GM23248 (cell line): ENCODE data around the gene USP34. TPM values are rescaled to one million over a fixed set of nuclear protein-coding genes. Genes with fewer than 3 reads are reported as not detected.
A peak's percentile ranks its signal among the peaks of the same experiment; 100 is the strongest.
"Not testable (repeated sequence)": the region's sequence is repeated elsewhere in the genome, so short reads cannot be mapped to it uniquely, and the experiment has no call there.

Experiments
- DNase-seq: peaks from one replicate; pipeline ENCODE4 v3.0.0-alpha.2; 2015
- H2AFZ ChIP-seq: fragments of 200-600 bp; sonication (generic); 2 replicates; pipeline ENCODE4 v1.6.1; 2016; ENCODE audit warnings: antibody characterized with exemption
- H3F3A ChIP-seq: fragments of 200-600 bp; sonication (generic); 2 replicates; pipeline ENCODE4 v1.6.1; 2016; ENCODE audit warnings: mild to moderate bottlenecking, antibody characterized with exemption, mixed run types; ENCODE audit not compliant: insufficient read depth
- H3K27ac ChIP-seq: fragments of 200-600 bp; sonication (generic); 2 replicates; pipeline ENCODE4 v1.5.1; 2016; ENCODE audit warnings: mild to moderate bottlenecking
- H3K27me3 ChIP-seq: fragments of 200-600 bp; sonication (generic); replicated peaks from 2 replicates; pipeline ENCODE4 v1.6.1; 2016; ENCODE audit warnings: mild to moderate bottlenecking; ENCODE audit not compliant: insufficient read depth
- H3K36me3 ChIP-seq: fragments of 200-600 bp; sonication (generic); 2 replicates; pipeline ENCODE4 v1.6.1; 2016; ENCODE audit warnings: low read depth, mild to moderate bottlenecking
- H3K4me1 ChIP-seq: fragments of 200-600 bp; sonication (generic); 2 replicates; pipeline ENCODE4 v1.6.1; 2016; ENCODE audit warnings: mild to moderate bottlenecking; ENCODE audit not compliant: insufficient read depth
- H3K4me2 ChIP-seq: fragments of 200-600 bp; sonication (generic); one replicate; pipeline ENCODE4 v1.6.1; 2016; ENCODE audit warnings: mild to moderate bottlenecking; ENCODE audit not compliant: unreplicated experiment
- H3K4me3 ChIP-seq: fragments of 200-600 bp; sonication (generic); 2 replicates; pipeline ENCODE4 v1.5.1; 2016; ENCODE audit warnings: mild to moderate bottlenecking
- H3K79me2 ChIP-seq: fragments of 200-600 bp; sonication (generic); 2 replicates; pipeline ENCODE4 v1.6.1; 2016; ENCODE audit warnings: mild to moderate bottlenecking; ENCODE audit not compliant: insufficient read depth
- H3K9ac ChIP-seq: fragments of 200-600 bp; sonication (generic); 2 replicates; pipeline ENCODE4 v1.6.1; 2016; ENCODE audit warnings: mild to moderate bottlenecking
- H3K9me2 ChIP-seq: fragments of 200-600 bp; sonication (generic); 2 replicates; pipeline ENCODE4 v1.6.1; 2016; ENCODE audit warnings: mixed run types, mild to moderate bottlenecking, moderate library complexity; ENCODE audit not compliant: insufficient read depth
- H3K9me3 ChIP-seq: fragments of 200-600 bp; sonication (generic); one replicate; pipeline ENCODE4 v1.6.1; 2017; ENCODE audit warnings: low read depth
- H4K20me1 ChIP-seq: fragments of 200-600 bp; sonication (generic); 2 replicates; pipeline ENCODE4 v1.6.0; 2016; ENCODE audit not compliant: insufficient read depth
- EZH2 ChIP-seq: fragments of 200-600 bp; sonication (generic); IDR thresholded peaks from 2 replicates; pipeline ENCODE4 v1.6.1; 2018; ENCODE audit warnings: antibody characterized with exemption, mild to moderate bottlenecking; ENCODE audit not compliant: insufficient read depth, poor library complexity, severe bottlenecking
- EZH2phosphoT487 ChIP-seq: fragments of 200-600 bp; sonication (generic); IDR thresholded peaks from 2 replicates; pipeline ENCODE4 v1.6.1; 2018; ENCODE audit warnings: antibody characterized with exemption, moderate library complexity, mild to moderate bottlenecking, low read depth; ENCODE audit not compliant: insufficient read depth
- WGBS, 2 experiments: methylation state at CpG; one replicate each; pipeline ENCODE4 v1.1.6; 2015 to 2017; ENCODE audit warnings: low lambda C conversion rate in 2 of 2, low coverage in 1 of 2; ENCODE audit errors: missing lambda C conversion rate in 2 of 2; 5-methylcytosine and 5-hydroxymethylcytosine counted together
- in situ Hi-C: fragments of 300-500 bp; cut with MboI; formaldehyde crosslinking; loops from 2 replicates; pipeline ENCODE4 v1.15.0; 2020
- polyA plus RNA-seq: library from polyadenylated mRNA; unstranded; fragments of >200 nt; fragmentation: Nextera tagmentation; extraction: Ambion mirVana; gene quantifications from 2 replicates; pipeline ENCODE4 v1.2.1, GENCODE V29; 2016
- total RNA-seq: library from RNA; depleted of rRNA; stranded (reverse); fragments of >200 nt; shearing (Covaris generic); gene quantifications from 2 replicates; pipeline ENCODE4 v1.2.3, GENCODE V29; 2014

USP34 gene
- total and polyA plus RNA-seq, 2 experiments from 2014 or later: 34.5 to 77.6 TPM

GRCh38 chr2:61196671-61197070 is 274.2 kb downstream of the USP34 start:
- Histone ChIP-seq H3K4me3 (no peak overlapping the region), H4K20me1 (no peaks in the 10 kb centered on the region), H3K36me3 (peaks cover 46% of the 10 kb centered on the region; the same call in 1 of the 2 replicates), H3K9me3 (no peaks in the 10 kb centered on the region), H3K27me3 (no peaks in the 10 kb centered on the region), H3K9ac (no peak overlapping the region), H3K27ac (no peak overlapping the region), H2AFZ (no peak overlapping the region), H3K9me2 (no peaks in the 10 kb centered on the region), H3K4me1 (no peaks in the 10 kb centered on the region), H3K4me2 (no peak overlapping the region), H3K79me2 (no peaks in the 10 kb centered on the region), H3F3A (peaks cover 23% of the 10 kb centered on the region)
- TF ChIP-seq EZH2 (no peak), EZH2phosphoT487 (no peak)
- 89 to 91% methylated on average over 7 of the region's 7 CpGs for WGBS, 2 experiments
- DNase-seq: no peak
- in situ Hi-C loops: no loop called here

GRCh38 chr2:61194646-61195045 is 276.2 kb downstream of the USP34 start:
- H3K27ac ChIP-seq, H2AFZ ChIP-seq, H3K27me3 ChIP-seq, H3K9me3 ChIP-seq, H3K9ac ChIP-seq, H4K20me1 ChIP-seq, H3K4me1 ChIP-seq, H3K79me2 ChIP-seq, H3K4me2 ChIP-seq, in situ Hi-C loops, H3K9me2 ChIP-seq, H3K4me3 ChIP-seq, DNase-seq: not testable (repeated sequence)
- Histone ChIP-seq H3F3A (peaks cover 29% of the 10 kb centered on the region), H3K36me3 (peaks cover 42% of the 10 kb centered on the region)
- 93 to 94% methylated on average over 15 of the region's 15 CpGs for WGBS, 2 experiments

GRCh38 chr2:61193670-61194561 is 277.0 kb downstream of the USP34 start:
- no peaks in the 10 kb centered on the region for H3K79me2 ChIP-seq
- no peaks in the 10 kb centered on the region for H3K4me1 ChIP-seq
- no peak overlapping the region for H3K27ac ChIP-seq
- DNase-seq: peak; percentile 32
- H3K9me2 ChIP-seq: no peaks in the 10 kb centered on the region
- peaks cover 32% of the 10 kb centered on the region for H3F3A ChIP-seq
- peaks cover 42% of the 10 kb centered on the region for H3K36me3 ChIP-seq
- in situ Hi-C loops: no loop called here
- no peak overlapping the region for H3K9ac ChIP-seq
- TF ChIP-seq EZH2 (no peak), EZH2phosphoT487 (no peak)
- no peak overlapping the region for H2AFZ ChIP-seq
- H3K27me3 ChIP-seq: no peaks in the 10 kb centered on the region
- 87% methylated on average over 4 of the region's 4 CpGs for WGBS, 2 experiments
- H3K9me3 ChIP-seq: no peaks in the 10 kb centered on the region
- no peak overlapping the region for H3K4me3 ChIP-seq
- H3K4me2 ChIP-seq: no peak overlapping the region
- no peaks in the 10 kb centered on the region for H4K20me1 ChIP-seq

- no peaks in the 10 kb centered on the region for H4K20me1 ChIP-seq
- no peak overlapping the region for H3K27ac ChIP-seq
- peaks cover 57% of the 10 kb centered on the region for H3F3A ChIP-seq
- no peak for TF ChIP-seq EZH2phosphoT487
- TF ChIP-seq EZH2: no peak
- DNase-seq: no peak
- no peak overlapping the region for H3K4me2 ChIP-seq
- no peaks in the 10 kb centered on the region for H3K9me2 ChIP-seq
- no peaks in the 10 kb centered on the region for H3K9me3 ChIP-seq
- H3K36me3 ChIP-seq: peaks cover 79% of the 10 kb centered on the region
- peaks cover 1% of the 10 kb centered on the region for H3K4me1 ChIP-seq
- H3K79me2 ChIP-seq: peaks cover 34% of the 10 kb centered on the region
- no peak overlapping the region for H3K4me3 ChIP-seq
- in situ Hi-C loops: no loop called here
- WGBS, 2 experiments: 84 to 95% methylated on average over 4 of the region's 4 CpGs
- no peaks in the 10 kb centered on the region for H3K27me3 ChIP-seq
- no peak overlapping the region for H2AFZ ChIP-seq
- no peak overlapping the region for H3K9ac ChIP-seq
Observed at GRCh38 chr2:61187085-61187484, 283.8 kb downstream of the USP34 start.
